Measurements from ENCODE around the gene CELF4.

CELF4 gene

DNA sequence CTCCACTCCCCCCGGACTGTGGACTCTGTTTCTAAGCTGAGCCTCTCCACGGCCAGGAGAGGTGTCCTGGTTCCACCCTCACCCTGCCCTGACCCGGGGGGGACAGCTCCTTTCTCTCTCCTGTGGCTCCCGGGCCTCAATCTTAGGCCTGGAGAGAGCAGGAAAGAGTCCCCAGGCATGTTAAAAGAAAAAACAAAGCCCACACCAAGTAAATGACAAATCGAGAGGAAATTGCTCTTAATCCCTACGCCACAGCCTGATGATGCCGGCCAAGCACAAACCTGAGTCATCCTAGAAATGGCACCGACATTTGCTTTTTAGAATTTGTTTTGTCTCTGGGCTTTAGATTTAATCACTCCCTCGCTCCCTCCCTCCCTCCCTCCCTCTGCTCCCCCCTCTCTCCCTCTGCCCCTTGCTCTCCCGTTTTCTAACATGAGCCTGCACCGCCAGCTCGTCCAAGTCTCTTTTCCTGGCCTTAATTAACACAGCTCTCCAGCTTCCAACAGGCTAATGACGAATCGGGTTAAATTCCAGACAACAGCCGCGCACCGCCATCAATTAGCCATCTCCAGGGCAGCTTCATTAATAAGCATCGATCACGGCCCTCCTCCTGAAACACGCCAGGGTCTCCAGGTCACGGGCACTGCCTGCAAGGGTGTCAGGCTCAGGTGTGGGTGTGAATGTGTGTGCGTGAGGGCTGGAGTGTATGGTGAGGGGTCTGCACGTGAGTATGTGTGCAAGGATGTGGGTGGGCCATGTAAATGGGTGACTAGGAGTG is 230.8 kb downstream of the CELF4 start:
- no peak overlapping the region for H3K4me3 ChIP-seq (ENCODE audit: low read depth, low read length)
- DNase-seq (ENCODE audit: low read depth), result no peak
- TF ChIP-seq, protein P1, sequence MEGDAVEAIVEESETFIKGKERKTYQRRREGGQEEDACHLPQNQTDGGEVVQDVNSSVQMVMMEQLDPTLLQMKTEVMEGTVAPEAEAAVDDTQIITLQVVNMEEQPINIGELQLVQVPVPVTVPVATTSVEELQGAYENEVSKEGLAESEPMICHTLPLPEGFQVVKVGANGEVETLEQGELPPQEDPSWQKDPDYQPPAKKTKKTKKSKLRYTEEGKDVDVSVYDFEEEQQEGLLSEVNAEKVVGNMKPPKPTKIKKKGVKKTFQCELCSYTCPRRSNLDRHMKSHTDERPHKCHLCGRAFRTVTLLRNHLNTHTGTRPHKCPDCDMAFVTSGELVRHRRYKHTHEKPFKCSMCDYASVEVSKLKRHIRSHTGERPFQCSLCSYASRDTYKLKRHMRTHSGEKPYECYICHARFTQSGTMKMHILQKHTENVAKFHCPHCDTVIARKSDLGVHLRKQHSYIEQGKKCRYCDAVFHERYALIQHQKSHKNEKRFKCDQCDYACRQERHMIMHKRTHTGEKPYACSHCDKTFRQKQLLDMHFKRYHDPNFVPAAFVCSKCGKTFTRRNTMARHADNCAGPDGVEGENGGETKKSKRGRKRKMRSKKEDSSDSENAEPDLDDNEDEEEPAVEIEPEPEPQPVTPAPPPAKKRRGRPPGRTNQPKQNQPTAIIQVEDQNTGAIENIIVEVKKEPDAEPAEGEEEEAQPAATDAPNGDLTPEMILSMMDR (IDR thresholded peaks at IDR 0.05; ENCODE audit: low read depth, low read length, missing control alignments), result no peak

DNA sequence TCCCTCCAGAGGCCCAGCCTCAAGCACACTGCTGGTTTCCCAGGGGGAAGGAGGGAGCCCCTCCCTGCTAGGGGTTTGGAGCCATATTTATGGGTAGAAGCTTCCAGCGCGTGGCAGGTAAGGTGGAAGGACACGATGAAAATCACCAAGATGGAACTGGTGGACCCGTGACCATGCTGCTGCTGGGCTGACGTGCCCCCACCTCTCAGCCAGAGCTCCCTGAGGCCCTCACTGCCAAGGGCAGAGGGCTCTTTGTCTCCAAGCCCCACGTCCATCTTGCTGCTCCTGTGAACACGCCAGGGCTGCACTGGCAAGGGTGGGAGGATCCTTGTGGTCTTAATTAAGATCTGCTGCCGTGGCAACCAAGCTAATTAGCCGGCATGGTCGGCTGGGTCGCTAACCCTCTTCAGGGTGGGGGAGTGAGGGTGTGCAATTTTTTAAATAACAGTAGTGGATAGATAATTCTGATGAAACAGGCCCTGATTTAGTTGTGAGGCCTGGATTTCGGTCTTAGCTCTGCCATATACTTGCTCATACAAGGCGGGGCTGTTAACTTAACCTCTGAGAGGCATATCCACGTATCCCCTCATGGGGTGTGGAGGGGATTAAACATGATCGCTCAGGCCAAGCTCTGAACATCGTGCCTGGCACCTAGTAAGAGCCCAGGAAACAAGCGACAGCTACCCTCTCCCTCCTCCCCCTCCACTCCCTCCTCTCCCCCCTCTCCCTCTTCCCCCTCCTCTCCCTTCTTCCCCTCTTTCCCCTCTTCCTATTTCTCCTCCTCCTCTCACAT is 232.8 kb downstream of the CELF4 start:
- TF ChIP-seq, protein P1 (IDR thresholded peaks at IDR 0.05; ENCODE audit: low read depth, low read length, missing control alignments), result no peak

DNA sequence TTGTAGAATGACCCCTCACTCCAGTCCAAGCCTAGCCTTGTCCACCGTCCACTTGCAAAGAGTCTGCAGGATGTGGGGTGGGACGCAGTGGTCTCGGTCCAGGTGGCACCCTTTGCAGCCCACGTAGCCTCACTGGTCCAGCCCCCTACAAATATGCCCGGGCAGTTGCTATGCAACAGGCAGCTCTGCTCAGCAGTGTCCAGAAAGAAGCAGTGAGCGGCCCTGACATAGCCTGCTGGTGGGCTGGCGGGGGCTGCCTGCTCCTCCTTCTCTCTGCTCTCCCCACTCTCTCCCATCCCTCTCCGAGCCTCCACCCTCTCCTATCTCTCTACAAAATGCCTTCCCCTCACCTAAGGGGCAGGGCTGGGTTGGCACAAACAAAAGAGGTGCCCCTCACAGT is 233.4 kb downstream of the CELF4 start:
- TF ChIP-seq, protein P1 (IDR thresholded peaks at IDR 0.05; ENCODE audit: low read depth, low read length, missing control alignments), result no peak
- no peak overlapping the region for H3K4me3 ChIP-seq (ENCODE audit: low read depth, low read length)
- DNase-seq (ENCODE audit: low read depth), result no peak

More for the DNA sequence above, 232.8 kb downstream of the CELF4 start:
- H3K4me3 ChIP-seq (ENCODE audit: low read depth, low read length), result no peak overlapping the region
- no peak for DNase-seq (ENCODE audit: low read depth)

DNA sequence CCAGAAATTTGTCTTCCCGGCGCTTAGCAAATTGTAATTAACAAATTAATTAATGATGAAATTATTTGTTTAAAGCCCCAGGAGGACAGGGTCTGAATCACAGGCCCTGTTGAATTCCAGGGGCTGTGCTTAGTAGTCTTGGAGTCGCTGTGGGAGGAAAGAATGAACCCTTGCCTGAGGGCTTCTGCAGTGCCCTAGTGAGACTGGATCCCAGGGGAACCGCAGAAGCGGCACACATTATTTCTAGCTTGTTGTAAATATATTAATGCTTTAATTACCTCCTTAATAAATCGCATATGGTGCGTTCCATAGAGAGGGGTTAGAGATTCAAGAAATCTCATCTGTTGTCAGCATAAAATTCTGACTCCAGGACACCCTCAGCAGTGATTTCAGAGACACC is 235.4 kb downstream of the CELF4 start:
- TF ChIP-seq, protein P1 (IDR thresholded peaks at IDR 0.05; ENCODE audit: low read depth, low read length, missing control alignments), result no peak
- no peak overlapping the region for H3K4me3 ChIP-seq (ENCODE audit: low read depth, low read length)
- no peak for DNase-seq (ENCODE audit: low read depth)

DNA sequence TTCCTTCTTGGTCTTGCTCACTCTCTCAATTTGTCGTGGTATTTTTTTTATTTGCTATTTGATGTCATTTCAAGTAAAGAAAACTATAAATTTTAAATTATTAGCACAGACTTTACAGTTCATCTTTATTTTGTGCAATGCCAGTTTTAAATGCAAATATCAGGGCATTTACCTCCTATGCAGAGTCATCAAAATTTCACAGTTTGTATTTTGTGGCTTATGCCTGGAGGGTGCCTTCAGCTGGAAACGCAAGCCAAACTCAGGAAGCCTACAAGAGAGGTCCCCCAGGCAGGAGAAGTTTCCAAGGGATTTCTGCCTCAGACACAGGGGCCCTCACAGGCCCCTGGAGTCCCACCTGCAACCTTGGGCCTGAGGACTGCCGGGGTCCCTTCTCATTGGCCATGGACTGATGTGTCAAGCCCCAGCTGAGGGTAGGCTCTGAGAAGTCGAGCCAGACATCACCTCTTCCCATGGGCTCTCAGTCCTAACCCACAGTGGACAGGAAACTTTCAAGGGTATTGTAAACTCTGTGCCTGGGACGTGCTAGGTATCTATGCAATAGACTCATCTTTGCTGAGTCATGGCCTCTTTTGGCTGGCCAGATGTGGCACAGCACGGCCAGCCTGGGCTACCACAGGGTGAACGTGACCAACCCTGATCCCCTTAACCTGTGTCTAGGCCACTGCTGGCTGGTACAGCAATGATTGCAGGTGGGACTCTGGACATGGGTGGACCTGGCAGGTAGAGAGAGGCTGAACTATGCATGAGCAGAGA is 236.5 kb downstream of the CELF4 start:
- DNase-seq (ENCODE audit: low read depth), result no peak
- TF ChIP-seq, protein P1 (IDR thresholded peaks at IDR 0.05; ENCODE audit: low read depth, low read length, missing control alignments), result no peak
- H3K4me3 ChIP-seq (ENCODE audit: low read depth, low read length), result no peak overlapping the region

DNA sequence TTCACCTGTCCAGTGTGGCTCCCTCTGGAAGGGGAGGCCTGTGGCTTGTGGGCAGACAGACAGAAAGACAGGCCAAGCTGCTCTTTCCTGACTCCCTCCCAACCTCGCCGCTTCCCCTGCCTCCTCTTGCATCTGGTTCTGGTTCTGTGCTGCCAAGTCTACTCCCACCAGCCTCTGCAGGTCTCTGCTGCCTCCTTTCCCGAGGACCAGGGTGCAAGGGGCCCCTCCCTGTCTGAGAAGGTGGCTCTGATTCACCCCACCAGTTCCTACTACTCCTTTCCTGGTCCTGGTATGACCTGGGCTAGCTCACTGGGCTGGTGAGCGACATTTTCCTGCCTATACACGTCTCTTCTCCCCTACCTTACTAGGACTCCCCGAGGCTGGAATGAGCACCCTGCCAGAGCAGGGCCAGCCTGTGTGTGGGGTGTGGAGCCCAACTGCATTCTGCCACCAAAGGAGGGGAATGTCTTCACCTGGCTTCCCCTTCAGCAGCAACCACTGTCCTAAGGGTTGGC is 238.5 kb downstream of the CELF4 start:
- no peak for DNase-seq (ENCODE audit: low read depth)
- no peak overlapping the region for H3K4me3 ChIP-seq (ENCODE audit: low read depth, low read length)
- TF ChIP-seq, protein P1 (IDR thresholded peaks at IDR 0.05; ENCODE audit: low read depth, low read length, missing control alignments), result no peak

All from GM12864 (cell line).